GM12873 (cell line): ENCODE results near the gene RNF212.

Experiments used
- CTCF ChIP-seq: IDR thresholded peaks from 2 replicates; pipeline ENCODE4 v1.5.1; 2012; ENCODE audit warnings: low read depth, mild to moderate bottlenecking, moderate library complexity, low read length, control low read depth; ENCODE audit not compliant: insufficient read depth; ENCODE audit errors: missing control alignments

RNF212 gene

GRCh38 chr4:1130316-1131186 lies 17.2 kb upstream of the RNF212 start:
- TF ChIP-seq CTCF: peak; percentile 100

- no peak for TF ChIP-seq CTCF
Observed at GRCh38 chr4:1126506-1126905, 13.1 kb upstream of the RNF212 start.

- no peak for TF ChIP-seq CTCF
Observed at GRCh38 chr4:1124818-1125217, 11.5 kb upstream of the RNF212 start.

GRCh38 chr4:1122505-1122904 lies 9.1 kb upstream of the RNF212 start:
- no peak for TF ChIP-seq CTCF

- TF ChIP-seq CTCF: no peak
Observed at GRCh38 chr4:1116838-1117237, 3.5 kb upstream of the RNF212 start.

GRCh38 chr4:1115528-1116293 lies 2.3 kb upstream of the RNF212 start:
- no peak for TF ChIP-seq CTCF

- no peak for TF ChIP-seq CTCF
Observed at GRCh38 chr4:1112821-1113182, 562 bp downstream of the RNF212 start.
